ENCODE results near the gene FRMD7.

GRCh38 chrX:132037479-132037993 is 90.3 kb downstream of the FRMD7 start:
- TF ChIP-seq ZNF317 (CRISPR knock-in tag; IDR thresholded peaks at IDR 0.05; ENCODE audit: borderline replicate concordance, low read depth) (no peak), RELA (CRISPR knock-in tag; IDR thresholded peaks at IDR 0.05; ENCODE audit: borderline replicate concordance) (no peak), ZNF396 (CRISPR knock-in tag; IDR thresholded peaks at IDR 0.05; ENCODE audit: borderline replicate concordance) (no peak), ELF4 (CRISPR knock-in tag; IDR thresholded peaks at IDR 0.05; ENCODE audit: low read depth) (no peak), CREB1 (CRISPR knock-in tag; IDR thresholded peaks at IDR 0.05) (no peak), HMGA2 (CRISPR knock-in tag; IDR thresholded peaks at IDR 0.05) (no peak), ZNF416 (CRISPR knock-in tag; IDR thresholded peaks at IDR 0.05) (no peak), USF2 (CRISPR knock-in tag; IDR thresholded peaks at IDR 0.05) (no peak), SMAD3 (CRISPR knock-in tag; IDR thresholded peaks at IDR 0.05; ENCODE audit: borderline replicate concordance) (no peak)
- TF ChIP-seq, protein P1, sequence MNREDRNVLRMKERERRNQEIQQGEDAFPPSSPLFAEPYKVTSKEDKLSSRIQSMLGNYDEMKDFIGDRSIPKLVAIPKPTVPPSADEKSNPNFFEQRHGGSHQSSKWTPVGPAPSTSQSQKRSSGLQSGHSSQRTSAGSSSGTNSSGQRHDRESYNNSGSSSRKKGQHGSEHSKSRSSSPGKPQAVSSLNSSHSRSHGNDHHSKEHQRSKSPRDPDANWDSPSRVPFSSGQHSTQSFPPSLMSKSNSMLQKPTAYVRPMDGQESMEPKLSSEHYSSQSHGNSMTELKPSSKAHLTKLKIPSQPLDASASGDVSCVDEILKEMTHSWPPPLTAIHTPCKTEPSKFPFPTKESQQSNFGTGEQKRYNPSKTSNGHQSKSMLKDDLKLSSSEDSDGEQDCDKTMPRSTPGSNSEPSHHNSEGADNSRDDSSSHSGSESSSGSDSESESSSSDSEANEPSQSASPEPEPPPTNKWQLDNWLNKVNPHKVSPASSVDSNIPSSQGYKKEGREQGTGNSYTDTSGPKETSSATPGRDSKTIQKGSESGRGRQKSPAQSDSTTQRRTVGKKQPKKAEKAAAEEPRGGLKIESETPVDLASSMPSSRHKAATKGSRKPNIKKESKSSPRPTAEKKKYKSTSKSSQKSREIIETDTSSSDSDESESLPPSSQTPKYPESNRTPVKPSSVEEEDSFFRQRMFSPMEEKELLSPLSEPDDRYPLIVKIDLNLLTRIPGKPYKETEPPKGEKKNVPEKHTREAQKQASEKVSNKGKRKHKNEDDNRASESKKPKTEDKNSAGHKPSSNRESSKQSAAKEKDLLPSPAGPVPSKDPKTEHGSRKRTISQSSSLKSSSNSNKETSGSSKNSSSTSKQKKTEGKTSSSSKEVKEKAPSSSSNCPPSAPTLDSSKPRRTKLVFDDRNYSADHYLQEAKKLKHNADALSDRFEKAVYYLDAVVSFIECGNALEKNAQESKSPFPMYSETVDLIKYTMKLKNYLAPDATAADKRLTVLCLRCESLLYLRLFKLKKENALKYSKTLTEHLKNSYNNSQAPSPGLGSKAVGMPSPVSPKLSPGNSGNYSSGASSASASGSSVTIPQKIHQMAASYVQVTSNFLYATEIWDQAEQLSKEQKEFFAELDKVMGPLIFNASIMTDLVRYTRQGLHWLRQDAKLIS (CRISPR knock-in tag; IDR thresholded peaks at IDR 0.05; ENCODE audit: borderline replicate concordance), result no peak
- TF ChIP-seq, protein P2, sequence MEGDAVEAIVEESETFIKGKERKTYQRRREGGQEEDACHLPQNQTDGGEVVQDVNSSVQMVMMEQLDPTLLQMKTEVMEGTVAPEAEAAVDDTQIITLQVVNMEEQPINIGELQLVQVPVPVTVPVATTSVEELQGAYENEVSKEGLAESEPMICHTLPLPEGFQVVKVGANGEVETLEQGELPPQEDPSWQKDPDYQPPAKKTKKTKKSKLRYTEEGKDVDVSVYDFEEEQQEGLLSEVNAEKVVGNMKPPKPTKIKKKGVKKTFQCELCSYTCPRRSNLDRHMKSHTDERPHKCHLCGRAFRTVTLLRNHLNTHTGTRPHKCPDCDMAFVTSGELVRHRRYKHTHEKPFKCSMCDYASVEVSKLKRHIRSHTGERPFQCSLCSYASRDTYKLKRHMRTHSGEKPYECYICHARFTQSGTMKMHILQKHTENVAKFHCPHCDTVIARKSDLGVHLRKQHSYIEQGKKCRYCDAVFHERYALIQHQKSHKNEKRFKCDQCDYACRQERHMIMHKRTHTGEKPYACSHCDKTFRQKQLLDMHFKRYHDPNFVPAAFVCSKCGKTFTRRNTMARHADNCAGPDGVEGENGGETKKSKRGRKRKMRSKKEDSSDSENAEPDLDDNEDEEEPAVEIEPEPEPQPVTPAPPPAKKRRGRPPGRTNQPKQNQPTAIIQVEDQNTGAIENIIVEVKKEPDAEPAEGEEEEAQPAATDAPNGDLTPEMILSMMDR (IDR thresholded peaks at IDR 0.05), result no peak

All from WTC11 (cell line).